GM20000 (cell line): ENCODE measurements around the gene CHRM1.
"Not testable (repeated sequence)": the region's sequence is repeated elsewhere in the genome, so short reads cannot be mapped to it uniquely, and the experiment has no call there.

ENCODE experiments used
- DNase-seq: peaks from one replicate; pipeline ENCODE4 v3.0.0; 2012; ENCODE audit warnings: low spot score
- TF ChIP-seq, protein P1 (sequence below): IDR thresholded peaks from 2 replicates; pipeline ENCODE4 v1.5.1; 2012; ENCODE audit warnings: mild to moderate bottlenecking, control low read depth; ENCODE audit errors: extremely low read depth, missing control alignments

Gene CHRM1

DNA sequence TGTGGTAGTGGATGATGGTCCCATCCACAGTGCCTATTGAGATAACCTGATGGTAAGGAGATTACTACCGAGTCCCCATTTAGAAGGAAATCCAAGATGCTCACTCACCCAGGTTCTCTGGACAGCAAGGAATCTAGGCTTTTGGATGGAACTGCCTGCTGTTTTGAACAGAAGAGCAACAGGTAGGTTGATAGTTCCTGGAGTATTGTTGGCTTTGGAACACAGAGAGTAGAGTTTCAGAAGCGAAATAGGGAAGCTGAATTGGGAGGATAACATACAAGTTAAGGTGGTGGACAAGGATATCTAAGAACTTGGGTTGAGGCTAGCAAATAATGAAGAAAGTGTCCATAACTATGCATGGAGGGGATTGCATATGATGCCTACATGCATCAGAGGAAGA lies 36.0 kb upstream of the CHRM1 start:
- TF ChIP-seq, protein P1, sequence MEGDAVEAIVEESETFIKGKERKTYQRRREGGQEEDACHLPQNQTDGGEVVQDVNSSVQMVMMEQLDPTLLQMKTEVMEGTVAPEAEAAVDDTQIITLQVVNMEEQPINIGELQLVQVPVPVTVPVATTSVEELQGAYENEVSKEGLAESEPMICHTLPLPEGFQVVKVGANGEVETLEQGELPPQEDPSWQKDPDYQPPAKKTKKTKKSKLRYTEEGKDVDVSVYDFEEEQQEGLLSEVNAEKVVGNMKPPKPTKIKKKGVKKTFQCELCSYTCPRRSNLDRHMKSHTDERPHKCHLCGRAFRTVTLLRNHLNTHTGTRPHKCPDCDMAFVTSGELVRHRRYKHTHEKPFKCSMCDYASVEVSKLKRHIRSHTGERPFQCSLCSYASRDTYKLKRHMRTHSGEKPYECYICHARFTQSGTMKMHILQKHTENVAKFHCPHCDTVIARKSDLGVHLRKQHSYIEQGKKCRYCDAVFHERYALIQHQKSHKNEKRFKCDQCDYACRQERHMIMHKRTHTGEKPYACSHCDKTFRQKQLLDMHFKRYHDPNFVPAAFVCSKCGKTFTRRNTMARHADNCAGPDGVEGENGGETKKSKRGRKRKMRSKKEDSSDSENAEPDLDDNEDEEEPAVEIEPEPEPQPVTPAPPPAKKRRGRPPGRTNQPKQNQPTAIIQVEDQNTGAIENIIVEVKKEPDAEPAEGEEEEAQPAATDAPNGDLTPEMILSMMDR: no peak
- no peak for DNase-seq

DNA sequence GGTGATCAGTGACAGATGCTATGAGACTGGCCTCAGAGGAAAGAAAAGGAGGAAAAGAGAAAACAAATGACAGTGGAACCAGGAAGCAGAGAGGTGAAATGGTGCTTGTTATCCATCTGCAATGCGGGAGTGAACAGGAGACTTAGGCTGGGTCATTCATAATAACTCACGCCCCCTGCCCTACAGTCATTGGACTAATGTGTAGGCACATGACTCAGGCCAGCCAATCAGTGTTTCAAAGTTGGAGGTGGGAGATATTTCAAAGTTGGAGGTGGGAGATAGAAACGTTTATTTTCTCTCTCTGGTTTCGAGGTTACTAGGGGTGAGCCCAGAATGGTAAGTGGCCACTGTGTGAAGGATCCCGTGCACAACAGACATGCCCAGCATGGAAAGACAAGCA lies 33.3 kb upstream of the CHRM1 start:
- TF ChIP-seq, protein P1: no peak
- no peak for DNase-seq

DNA sequence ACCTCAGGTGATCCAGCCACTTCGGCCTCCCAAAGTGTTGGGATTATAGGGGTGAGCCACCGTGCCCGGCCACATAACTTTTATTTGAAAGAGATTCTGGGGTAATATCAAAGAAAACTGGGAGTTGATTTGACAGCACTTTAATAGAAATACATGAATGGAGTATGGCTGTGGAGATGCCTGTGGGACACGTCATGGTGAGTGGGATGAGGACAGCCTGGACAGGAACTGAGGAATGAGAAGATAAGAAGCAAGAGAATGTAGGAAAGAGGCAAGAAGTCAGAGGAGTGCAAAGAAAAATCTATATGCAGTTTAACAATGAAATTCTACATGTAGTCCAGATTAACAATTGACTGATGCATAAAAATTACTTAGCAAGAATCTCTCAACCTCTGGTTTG lies 32.6 kb upstream of the CHRM1 start:
- TF ChIP-seq, protein P1: no peak

DNA sequence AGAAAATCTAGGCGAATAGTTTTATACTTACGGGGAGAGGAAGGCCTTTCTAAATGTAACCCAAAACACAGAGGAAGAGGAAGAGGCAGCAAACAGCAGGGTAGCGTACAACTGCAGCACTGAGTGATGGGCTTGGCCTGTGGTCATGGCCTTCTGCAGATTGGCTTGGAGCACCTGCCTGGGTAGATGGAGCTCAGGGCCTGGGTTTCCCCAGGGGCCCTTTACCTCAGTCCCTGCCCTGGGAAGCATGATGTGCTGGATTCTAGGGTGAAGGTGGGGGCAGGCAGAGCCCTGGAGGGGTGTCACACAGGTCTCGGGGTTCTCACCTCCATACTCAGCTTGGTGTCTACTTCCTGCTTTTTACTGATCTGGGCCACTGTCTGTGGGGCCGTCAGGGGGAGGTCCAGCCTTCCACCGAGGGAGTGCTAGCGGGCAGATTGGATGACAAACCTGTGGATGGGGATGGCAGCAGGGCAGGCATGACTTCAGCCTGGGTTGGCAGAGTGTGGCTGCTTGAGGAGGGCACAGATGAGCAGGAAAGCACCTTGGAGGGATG lies 27.7 kb upstream of the CHRM1 start:
- DNase-seq: no peak
- TF ChIP-seq, protein P1: no peak

More for the DNA sequence above, 32.6 kb upstream of the CHRM1 start:
- DNase-seq: no peak

DNA sequence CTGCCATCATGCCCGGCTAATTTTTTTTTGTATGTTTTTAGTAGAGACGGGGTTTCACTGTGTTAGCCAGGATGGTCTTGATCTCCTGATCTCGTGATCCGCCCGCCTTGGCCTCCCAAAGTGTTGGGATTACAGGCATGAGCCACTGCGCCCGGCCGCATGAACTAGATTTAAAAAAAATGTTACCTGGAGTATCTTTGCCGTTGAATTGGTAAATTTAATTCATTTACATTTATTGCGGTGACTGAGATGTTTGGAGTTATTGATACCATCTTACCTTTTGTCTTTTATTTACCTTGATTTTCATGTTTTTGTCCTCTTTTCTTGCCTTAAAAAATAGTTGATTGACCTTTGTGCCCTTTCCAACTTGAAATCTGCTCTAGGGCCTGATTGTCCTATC lies 24.4 kb upstream of the CHRM1 start:
- DNase-seq: not testable (repeated sequence)

DNA sequence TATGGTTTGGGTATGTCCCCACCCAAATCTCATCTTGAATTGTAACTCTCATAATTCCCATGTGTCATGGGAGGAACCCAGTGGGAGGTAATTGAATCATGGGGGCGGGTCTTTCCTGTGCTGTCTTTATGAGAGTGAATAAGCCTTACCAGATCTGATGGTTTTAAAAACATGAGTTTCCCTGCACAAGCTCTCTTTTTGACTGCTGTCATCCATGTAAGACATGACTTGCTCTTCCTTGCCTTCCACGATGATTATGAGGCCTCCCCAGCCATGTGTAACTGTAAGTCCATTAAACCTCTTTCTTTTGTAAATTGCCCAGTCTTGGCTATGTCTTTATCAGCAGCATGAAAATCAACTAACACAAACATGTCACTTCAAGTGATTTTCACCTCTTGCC lies 16.4 kb upstream of the CHRM1 start:
- DNase-seq: not testable (repeated sequence)

DNA sequence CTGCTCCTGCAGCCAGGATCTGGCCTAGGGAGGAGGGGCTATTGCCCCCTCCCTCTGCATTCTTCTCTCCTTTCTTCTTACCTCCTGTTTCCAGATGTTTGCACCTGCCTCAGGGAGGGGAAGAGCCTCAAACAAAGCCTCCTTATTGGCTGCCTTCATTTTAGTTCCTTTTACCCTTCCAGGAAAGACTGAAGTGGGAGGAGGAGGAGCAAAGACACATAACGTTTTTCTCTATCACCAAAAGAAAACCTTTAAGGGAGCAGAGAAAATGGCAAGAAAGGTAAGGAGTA lies 13.3 kb upstream of the CHRM1 start:
- TF ChIP-seq, protein P1: no peak
- no peak for DNase-seq

DNA sequence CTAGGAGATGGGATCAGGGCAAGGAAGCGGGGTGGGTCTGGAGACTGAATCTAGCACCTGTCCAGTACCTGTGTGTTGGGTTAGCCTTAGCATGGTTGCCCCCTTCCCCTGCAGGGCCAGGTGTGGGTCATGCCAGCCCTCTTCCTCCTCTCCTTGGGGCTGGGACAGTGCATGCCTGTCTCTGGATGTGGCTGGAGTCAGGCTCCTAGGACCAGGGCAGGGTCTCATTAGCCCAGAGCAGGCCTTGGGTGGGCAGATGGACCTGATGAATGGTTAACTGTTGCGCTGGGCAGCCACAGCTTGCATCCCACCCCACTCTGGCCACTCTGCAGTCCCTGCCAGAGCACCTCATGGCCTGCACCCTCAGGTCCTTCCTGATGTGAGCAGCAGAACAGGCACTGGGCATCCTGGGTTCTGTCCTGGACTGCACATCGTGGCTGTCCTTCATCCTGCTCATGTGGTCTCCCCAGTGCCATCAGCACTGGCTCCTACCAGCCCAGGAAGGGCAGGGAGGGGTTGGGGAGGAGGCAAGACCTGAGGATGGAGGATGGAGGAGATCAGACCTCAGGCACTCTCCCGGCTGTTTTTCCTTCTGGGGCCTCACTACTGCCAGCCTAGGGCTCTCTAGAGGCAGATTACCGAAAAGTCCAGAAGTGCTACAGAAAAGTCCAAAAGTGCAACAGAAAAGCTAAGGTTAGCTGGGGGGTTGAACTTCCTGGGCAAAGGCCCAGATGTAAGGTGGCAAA lies 12.8 kb upstream of the CHRM1 start:
- DNase-seq: no peak
- TF ChIP-seq, protein P1: no peak
